Measurements from ENCODE around the gene ENTPD8. TPM values are rescaled to one million over a fixed set of nuclear protein-coding genes. Genes with fewer than 3 reads are reported as not detected.

ENTPD8 gene
- total RNA-seq, 1 donor: under 0.01 TPM

GRCh38 chr9:137406876-137407589 is 34.1 kb downstream of the ENTPD8 start:
- TF ChIP-seq, protein P1, sequence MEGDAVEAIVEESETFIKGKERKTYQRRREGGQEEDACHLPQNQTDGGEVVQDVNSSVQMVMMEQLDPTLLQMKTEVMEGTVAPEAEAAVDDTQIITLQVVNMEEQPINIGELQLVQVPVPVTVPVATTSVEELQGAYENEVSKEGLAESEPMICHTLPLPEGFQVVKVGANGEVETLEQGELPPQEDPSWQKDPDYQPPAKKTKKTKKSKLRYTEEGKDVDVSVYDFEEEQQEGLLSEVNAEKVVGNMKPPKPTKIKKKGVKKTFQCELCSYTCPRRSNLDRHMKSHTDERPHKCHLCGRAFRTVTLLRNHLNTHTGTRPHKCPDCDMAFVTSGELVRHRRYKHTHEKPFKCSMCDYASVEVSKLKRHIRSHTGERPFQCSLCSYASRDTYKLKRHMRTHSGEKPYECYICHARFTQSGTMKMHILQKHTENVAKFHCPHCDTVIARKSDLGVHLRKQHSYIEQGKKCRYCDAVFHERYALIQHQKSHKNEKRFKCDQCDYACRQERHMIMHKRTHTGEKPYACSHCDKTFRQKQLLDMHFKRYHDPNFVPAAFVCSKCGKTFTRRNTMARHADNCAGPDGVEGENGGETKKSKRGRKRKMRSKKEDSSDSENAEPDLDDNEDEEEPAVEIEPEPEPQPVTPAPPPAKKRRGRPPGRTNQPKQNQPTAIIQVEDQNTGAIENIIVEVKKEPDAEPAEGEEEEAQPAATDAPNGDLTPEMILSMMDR (IDR thresholded peaks at IDR 0.05; ENCODE audit: insufficient read depth, low read depth, low read length): peak; percentile 72
- peak overlapping the region; percentile 43 for H3K4me3 ChIP-seq (ENCODE audit: low read depth, low read length)
- DNase-seq (ENCODE audit: low read depth): peak; percentile 59

DNA sequence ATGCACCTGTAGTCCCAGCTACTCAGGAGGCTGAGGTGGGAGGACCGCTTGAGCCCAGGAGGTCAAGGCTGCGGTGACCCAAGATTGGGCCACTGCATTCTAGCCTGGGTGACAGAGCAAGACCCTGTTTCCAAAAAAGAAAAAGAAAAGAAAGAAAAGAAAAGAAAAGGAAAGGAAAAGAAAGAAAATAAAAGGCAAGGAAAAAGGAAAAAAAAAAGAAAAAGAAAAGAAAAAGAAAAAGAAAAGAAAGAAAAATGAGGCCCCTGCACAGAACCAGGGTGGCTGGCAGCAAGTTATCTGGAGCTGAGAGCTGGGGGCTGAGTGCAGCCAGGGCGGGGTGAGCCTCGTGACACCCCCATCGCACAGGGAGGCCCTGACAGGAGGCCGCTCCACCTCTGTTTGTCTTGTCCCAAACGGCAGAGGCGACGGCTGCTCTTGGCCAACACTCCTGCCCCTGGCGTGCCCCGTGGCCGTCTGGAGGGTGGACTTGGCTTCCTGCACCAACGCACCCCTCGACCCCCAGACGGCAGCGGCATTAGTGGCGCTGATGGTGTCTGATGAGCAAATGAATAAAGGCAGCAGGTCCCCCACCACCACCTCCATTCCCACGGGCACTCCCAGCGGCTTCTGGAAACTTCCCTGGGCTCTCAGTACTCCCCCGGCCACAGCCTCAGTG is 34.9 kb downstream of the ENTPD8 start:
- DNase-seq (ENCODE audit: low read depth): no peak
- TF ChIP-seq, protein P1 (IDR thresholded peaks at IDR 0.05; ENCODE audit: insufficient read depth, low read depth, low read length): no peak
- peak overlapping the region; percentile 43 for H3K4me3 ChIP-seq (ENCODE audit: low read depth, low read length)

GRCh38 chr9:137405677-137406081 is 35.5 kb downstream of the ENTPD8 start:
- no peak overlapping the region for H3K4me3 ChIP-seq (ENCODE audit: low read depth, low read length)
- no peak for DNase-seq (ENCODE audit: low read depth)
- TF ChIP-seq, protein P1 (IDR thresholded peaks at IDR 0.05; ENCODE audit: insufficient read depth, low read depth, low read length): no peak

DNA sequence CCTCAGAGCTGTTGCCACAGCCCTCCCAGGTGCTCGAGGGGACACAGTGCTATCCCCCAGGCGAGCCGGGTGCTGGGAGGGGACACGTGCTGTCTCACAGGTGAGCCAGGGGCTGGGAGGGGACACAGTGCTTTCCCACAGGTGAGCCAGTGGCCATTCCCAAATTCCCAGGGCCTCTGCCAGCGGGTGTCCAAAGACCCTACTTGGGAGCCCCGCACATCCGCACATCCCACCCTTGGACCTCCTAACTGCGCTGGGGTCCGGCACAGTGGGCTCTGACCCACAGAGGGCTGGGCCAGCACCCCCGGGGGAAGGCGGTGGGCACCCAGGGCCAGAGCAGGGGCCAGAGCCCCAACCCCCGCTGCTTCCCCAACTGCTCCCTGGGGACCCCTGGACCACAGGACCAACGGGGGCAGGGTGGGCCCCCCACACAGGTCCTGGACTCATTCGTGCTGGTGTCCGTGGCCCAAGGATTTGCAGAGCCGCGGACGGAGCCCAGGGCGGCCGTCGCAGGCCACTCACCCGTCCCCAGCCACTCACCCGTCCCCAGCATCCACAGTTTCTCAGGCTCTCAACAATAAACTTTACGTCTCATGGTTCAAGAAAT is 36.1 kb downstream of the ENTPD8 start:
- TF ChIP-seq, protein P1 (IDR thresholded peaks at IDR 0.05; ENCODE audit: insufficient read depth, low read depth, low read length): no peak
- no peak for DNase-seq (ENCODE audit: low read depth)
- H3K4me3 ChIP-seq (ENCODE audit: low read depth, low read length): no peak overlapping the region

DNA sequence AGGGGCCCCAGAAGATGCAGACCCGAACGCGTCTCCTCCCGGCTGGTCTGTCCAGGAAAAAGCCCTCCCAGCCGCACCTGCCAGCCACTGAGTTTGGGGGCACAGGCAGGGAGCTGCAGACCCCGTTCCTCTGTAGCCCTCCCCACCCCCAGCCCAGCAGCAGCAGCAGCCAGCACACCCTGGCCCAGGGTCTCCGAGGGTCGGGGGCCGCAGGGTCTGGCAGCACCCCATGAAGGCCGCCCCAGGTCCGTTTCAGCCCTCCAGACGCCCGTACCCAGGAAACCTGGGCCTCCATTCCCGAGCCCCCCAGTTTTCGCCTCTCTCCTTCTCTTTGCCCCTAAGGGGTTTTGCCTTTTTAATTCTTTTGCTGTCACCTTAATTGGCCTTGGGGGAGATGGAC is 37.9 kb downstream of the ENTPD8 start:
- no peak for DNase-seq (ENCODE audit: low read depth)
- H3K4me3 ChIP-seq (ENCODE audit: low read depth, low read length): no peak overlapping the region

DNA sequence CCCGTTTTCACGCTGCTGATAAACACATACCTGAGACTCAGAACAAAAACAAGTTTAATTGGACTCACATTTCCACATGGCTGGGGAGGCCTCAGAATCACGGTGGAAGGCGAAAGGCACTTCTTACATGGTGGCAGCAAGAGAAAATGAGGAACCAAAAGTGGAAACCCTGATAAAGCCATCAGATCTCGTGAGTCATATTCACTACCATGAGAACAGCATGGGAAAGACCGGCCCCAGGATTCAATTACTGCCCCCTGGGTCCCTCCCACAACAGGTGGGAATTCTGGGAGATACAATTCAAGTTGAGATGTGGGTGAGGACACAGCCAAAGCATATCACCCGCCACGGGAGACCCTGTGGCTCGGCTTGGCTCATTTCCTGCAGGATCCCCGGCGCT is 38.4 kb downstream of the ENTPD8 start:
- TF ChIP-seq, protein P1 (IDR thresholded peaks at IDR 0.05; ENCODE audit: insufficient read depth, low read depth, low read length): no peak
- H3K4me3 ChIP-seq (ENCODE audit: low read depth, low read length): no peak overlapping the region
- no peak for DNase-seq (ENCODE audit: low read depth)

More for the DNA sequence above, 37.9 kb downstream of the ENTPD8 start:
- TF ChIP-seq, protein P1 (IDR thresholded peaks at IDR 0.05; ENCODE audit: insufficient read depth, low read depth, low read length): no peak

All from fibroblast of villous mesenchyme (primary cell).